ENCODE results near the gene B3GAT1.

B3GAT1 gene

DNA sequence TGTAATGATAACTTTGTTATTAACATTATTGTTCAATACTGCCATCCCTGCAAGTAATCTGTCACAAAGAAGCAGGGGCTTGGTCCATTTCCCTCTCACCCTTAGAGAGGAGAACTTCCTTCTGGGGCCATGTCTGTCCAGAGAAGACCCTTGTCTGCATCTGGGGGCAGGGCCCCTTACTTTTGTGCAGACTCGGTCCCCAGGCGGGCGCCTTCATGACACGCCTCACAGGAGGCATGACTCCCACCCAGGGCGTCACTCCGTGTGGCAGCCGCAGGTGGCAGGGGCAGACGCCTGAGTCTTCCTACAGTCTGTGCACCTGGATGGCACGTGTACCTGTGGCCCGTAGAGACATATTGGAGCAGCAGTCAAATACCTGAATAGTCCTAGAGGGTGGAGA, 21.8 kb upstream of the B3GAT1 start:
- DNase-seq (ENCODE audit: low spot score), result no peak
- in situ Hi-C loops (cut with MboI; ENCODE audit: low sequenced_read_pairs, unreplicated experiment), result no loop called here
- TF ChIP-seq, protein P1, sequence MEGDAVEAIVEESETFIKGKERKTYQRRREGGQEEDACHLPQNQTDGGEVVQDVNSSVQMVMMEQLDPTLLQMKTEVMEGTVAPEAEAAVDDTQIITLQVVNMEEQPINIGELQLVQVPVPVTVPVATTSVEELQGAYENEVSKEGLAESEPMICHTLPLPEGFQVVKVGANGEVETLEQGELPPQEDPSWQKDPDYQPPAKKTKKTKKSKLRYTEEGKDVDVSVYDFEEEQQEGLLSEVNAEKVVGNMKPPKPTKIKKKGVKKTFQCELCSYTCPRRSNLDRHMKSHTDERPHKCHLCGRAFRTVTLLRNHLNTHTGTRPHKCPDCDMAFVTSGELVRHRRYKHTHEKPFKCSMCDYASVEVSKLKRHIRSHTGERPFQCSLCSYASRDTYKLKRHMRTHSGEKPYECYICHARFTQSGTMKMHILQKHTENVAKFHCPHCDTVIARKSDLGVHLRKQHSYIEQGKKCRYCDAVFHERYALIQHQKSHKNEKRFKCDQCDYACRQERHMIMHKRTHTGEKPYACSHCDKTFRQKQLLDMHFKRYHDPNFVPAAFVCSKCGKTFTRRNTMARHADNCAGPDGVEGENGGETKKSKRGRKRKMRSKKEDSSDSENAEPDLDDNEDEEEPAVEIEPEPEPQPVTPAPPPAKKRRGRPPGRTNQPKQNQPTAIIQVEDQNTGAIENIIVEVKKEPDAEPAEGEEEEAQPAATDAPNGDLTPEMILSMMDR (IDR thresholded peaks at IDR 0.05; ENCODE audit: borderline replicate concordance, control extremely low read depth, extremely low read depth, insufficient read depth, missing control alignments), result no peak

GRCh38 chr11:134433251-134433650, 21.2 kb upstream of the B3GAT1 start:
- in situ Hi-C loops (cut with MboI; ENCODE audit: low sequenced_read_pairs, unreplicated experiment), result no loop called here
- no peak for DNase-seq (ENCODE audit: low spot score)
- TF ChIP-seq, protein P1 (IDR thresholded peaks at IDR 0.05; ENCODE audit: borderline replicate concordance, control extremely low read depth, extremely low read depth, insufficient read depth, missing control alignments), result no peak

DNA sequence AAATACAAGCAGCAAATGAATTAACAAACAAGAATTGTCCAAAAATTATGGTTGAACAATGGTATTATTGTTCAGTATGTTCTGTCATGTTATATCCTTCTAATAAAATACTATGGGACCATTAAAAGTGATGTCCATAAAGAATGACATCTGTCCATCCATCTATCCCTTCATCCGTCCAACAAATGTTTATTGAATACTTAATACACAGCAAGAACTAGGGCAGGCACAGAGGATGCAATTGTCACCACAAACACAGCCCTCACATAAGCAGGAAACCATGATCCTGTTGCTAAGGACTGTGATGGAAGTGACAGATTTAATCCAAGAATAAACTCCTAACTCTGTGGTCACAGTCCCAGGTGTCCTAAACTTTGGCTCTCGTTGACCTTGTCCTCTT, 20.7 kb upstream of the B3GAT1 start:
- DNase-seq (ENCODE audit: low spot score), result no peak
- in situ Hi-C loops (cut with MboI; ENCODE audit: low sequenced_read_pairs, unreplicated experiment), result no loop called here
- TF ChIP-seq, protein P1 (IDR thresholded peaks at IDR 0.05; ENCODE audit: borderline replicate concordance, control extremely low read depth, extremely low read depth, insufficient read depth, missing control alignments), result no peak

DNA sequence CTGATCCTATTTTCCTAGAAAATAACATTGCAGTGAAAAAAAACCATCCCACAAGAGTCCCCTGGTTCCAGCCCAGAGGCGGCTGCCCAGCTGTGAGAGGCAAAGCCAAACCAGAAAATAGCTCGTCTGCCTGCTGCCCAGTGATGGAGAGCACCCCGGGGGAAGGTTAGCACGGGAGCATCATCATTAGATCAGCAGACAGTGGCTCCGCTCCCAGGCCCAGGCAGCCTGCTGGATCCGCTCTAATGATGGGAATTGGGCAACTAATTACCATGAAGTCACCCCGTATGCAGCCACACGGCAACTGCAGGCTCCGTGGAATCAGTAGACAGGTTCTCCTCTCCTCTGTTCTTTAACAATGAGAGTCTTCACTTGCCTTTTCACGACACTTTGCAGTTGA, 17.1 kb upstream of the B3GAT1 start:
- in situ Hi-C loops (cut with MboI; ENCODE audit: low sequenced_read_pairs, unreplicated experiment), result no loop called here
- TF ChIP-seq, protein P1 (IDR thresholded peaks at IDR 0.05; ENCODE audit: borderline replicate concordance, control extremely low read depth, extremely low read depth, insufficient read depth, missing control alignments), result no peak
- no peak for DNase-seq (ENCODE audit: low spot score)

GRCh38 chr11:134425816-134426536, 13.9 kb upstream of the B3GAT1 start:
- TF ChIP-seq, protein P1 (IDR thresholded peaks at IDR 0.05; ENCODE audit: borderline replicate concordance, control extremely low read depth, extremely low read depth, insufficient read depth, missing control alignments), result no peak
- in situ Hi-C loops (cut with MboI; ENCODE audit: low sequenced_read_pairs, unreplicated experiment), result no loop called here

DNA sequence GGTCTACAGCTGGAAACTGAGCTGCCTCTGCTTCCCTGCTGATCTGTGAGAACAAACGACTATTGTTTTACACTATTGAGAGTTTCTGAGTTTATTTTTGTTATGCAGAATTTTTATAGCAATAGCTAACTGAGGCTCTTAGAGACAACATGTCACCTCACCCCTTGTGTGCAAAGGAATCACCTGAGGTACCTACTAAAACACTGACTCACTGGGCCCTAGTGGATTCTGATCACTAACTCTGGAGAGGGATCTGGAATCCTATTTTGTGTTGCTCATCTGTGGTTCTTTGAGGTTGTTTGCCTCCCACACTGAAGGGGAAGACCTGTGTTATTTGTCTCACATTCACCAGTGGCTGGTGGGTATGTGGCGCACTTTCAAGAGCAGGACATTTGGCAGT, 13.4 kb upstream of the B3GAT1 start:
- TF ChIP-seq, protein P1 (IDR thresholded peaks at IDR 0.05; ENCODE audit: borderline replicate concordance, control extremely low read depth, extremely low read depth, insufficient read depth, missing control alignments), result no peak
- no peak for DNase-seq (ENCODE audit: low spot score)
- in situ Hi-C loops (cut with MboI; ENCODE audit: low sequenced_read_pairs, unreplicated experiment), result no loop called here

More at GRCh38 chr11:134425816-134426536, 13.9 kb upstream of the B3GAT1 start:
- no peak for DNase-seq (ENCODE audit: low spot score)

Measured in GM13976 (cell line).